ENCODE measurements around the gene HMCN1.
"Not testable (repeated sequence)": the region's sequence is repeated elsewhere in the genome, so short reads cannot be mapped to it uniquely, and the experiment has no call there.

HMCN1 gene

DNA sequence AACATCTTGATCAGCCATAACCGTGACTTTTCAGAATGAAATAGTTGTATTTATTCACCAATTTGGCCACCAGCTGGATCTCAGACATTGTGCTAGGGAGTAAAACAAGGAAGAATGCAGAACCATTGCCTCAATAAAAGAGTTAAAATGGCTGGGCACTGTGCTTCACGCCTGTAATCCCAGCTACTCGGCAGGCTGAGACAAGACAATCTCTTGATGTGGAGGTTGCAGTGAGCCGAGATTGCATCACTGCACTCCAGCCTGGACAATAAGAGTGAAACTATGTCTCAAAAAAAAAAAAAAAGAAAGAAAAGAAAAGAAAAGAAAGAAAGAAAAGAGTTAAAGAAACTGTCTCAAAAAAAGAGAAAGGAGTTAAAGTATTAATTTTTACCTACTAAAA lies 441.4 kb downstream of the HMCN1 start:
- DNase-seq: no peak

DNA sequence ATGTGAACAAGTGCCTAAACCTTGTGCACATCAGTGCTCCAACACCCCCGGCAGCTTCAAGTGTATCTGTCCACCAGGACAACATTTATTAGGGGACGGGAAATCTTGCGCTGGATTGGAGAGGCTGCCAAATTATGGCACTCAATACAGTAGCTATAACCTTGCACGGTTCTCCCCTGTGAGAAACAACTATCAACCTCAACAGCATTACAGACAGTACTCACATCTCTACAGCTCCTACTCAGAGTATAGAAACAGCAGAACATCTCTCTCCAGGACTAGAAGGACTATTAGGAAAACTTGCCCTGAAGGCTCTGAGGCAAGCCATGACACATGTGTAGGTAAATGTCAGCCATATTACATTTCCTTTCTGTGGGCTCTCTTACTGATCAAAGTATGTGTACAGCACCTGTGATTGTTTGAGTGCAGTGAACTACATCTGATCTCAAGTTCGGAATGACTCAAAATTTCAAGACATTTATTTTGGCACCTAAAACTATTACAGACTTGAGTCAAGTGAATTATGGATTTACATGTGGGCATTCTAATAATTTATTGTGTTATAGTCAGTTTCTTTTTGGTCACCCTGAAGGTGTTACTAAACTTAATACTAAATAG lies 444.3 kb downstream of the HMCN1 start:
- DNase-seq: no peak

DNA sequence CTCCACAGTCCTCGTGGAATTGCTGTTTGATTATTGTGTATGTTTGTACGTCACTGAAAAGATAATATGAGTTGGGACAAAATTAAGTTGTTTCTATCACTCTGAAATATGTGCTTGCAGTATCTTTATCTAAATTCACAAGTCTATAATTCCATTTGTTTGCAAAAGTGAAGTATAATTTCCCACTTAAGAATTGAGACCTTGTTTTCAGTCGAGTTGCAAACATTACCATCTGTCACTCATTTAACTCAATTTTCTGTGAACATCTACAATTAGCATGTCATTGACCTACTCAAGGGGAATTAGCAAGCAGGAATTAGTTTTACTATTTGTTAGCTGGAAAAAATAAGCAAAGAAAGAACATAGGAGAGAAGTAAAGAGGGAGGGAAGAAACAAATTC lies 445.0 kb downstream of the HMCN1 start:
- DNase-seq: no peak

DNA sequence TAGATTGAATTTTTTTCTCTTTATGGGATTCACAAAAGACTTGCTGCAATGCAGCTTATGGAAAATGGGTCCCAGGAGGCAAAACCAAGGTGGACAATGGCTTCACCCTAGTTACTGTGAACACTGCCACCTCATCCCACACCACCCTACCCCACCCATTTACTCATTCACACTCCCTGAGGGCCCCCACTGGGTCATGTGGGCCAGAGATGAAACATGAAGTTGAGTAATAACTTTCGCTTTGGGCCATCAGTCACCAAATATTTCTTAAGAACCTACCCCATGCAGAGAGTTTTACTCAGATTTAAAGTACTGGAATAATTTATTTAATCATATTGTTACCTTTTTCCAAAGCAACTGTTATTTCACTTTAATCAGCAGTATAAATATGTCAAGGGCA lies 449.0 kb downstream of the HMCN1 start:
- DNase-seq: no peak

DNA sequence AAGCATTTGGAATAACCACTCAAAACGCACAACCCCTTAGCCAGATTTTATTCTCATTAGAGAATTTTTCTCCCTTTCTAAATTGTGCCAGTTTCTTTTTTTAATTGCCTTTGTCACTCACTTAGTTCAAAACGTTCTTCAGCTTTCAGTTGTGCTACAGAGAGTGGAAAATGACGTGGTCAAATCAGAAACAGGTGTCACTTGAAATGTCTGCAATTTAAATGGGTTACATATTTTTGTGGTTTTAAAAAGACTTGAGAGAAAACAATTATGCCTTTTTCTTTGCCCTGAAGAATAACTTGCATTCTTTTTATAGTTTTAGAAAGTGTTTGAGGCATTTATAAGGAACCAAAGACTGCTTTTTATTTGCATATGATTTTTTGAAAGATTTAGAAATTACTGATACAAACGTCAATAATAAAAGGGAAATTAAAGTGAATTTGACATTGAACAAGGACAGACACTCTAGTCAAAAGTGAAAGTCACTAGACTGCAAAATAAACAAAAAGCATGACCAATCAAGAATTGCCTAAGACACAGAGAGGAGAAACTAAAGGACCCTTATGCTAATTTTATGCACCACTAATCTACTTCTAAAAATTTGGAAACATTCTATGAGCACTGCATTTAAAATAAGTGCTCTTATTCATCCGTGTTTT lies 449.9 kb downstream of the HMCN1 start:
- DNase-seq: no peak

DNA sequence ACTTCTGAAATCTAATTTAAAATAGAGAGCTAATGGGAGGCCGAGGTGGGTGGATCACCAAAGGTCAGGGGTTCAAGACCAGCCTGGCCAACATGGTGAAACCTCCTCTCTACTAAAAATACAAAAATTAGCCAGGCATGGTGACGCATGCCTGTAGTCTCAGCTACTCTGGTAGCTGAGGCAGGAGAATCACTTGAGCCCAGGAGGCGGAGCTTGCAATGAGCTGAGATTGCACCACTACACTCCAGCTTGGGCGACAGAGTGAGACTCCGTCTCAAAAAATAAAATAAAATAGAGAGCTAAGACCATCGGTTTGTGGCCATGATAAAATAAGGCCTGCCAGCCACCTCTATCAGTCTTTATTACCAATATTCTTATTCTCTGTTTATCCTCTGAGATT lies 452.1 kb downstream of the HMCN1 start:
- not testable (repeated sequence) for DNase-seq

DNA sequence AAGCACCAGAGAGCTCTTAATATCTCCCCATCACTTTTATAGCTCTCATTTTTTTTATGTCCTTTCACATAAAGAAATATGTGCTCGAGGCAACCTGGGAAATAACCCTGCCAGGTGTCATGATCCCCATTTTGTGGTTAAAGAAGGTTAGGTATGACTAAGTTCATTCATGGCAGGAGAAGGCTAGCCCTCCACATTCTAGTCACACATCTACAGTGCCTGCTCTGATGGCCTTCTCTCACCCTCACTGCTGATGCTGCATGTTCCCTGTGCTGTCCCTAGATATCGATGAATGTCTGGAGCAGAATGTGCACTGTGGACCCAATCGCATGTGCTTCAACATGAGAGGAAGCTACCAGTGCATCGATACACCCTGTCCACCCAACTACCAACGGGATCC lies 453.4 kb downstream of the HMCN1 start:
- DNase-seq: no peak

DNA sequence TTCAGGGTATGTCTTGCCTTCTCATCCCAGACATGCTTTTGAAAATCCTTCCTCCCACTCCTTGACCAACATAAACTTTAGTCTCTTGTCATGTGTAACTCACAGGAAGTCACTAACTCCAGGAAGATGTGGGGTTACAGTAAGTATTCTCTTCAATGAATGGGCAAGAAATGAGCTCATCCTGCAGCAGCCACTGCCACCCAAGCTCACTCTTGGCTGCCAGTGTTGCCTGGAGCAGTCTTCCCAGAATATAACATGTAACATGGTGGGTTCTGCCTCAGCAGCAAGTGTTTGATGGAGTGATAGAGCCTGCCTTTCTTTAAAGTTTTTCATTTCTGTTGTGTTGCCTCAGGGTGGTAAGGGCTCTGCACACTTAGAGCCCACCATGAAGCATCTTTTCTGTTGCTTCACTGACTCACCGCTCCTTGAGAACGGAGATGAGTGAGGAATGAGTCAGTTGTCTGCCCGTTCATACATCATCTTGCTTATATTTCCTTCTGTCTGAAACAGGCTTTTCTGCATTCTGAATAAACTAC lies 453.9 kb downstream of the HMCN1 start:
- DNase-seq: no peak

DNA sequence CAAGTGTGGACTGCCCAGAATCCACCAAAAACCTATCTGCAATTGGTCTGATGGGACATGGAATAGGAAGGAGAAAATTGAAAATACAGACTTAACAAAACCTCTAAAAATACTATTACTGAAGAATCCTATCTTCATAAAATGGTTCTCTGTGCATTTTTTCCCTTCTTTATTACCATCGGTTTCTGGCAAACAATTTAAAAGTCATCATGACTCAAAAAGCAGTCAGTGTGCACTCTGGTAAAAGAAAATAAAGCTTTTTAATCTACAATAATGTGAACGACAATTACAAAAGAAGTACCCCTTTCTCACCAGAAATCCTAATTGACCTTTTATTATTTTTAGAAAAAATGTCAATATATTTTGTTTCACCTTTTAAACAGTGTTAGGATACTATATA lies 454.5 kb downstream of the HMCN1 start:
- DNase-seq: no peak

DNA sequence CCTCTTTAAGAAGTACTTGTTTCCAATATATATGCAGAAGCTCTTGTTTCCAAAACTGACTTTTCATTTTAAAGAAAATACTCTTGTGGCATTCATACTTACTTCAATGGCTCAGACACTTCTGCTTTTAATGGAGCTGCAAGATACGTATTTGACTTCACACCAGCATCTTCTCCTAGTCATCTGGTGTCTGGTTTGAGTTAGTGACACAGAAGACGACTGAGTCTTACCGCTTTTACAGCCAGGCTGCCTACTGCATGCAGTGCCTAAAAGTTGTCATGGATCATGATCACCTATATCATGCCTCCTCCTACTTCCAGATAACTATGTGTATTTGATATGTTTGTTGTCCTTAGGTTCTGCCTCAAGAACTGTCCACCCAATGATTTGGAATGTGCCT lies 455.0 kb downstream of the HMCN1 start:
- DNase-seq: no peak

DNA sequence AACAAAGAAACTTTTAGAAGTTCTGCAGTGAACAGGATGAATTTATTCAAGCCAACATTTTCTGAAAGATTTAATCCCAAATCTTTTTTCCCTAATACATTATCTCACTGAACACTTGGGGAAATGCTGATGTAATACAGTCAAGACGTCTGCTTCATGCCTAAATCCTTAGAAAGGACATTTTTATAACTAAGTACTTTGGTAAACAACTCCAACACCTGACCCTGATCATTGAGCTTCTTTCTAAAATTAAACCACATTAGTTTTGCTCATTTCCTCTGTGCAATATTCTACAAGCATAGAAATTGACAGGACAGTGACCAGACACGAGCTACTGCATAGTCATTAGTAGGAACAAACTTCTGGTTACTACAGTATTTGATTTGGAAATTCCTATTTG lies 457.3 kb downstream of the HMCN1 start:
- DNase-seq: no peak

DNA sequence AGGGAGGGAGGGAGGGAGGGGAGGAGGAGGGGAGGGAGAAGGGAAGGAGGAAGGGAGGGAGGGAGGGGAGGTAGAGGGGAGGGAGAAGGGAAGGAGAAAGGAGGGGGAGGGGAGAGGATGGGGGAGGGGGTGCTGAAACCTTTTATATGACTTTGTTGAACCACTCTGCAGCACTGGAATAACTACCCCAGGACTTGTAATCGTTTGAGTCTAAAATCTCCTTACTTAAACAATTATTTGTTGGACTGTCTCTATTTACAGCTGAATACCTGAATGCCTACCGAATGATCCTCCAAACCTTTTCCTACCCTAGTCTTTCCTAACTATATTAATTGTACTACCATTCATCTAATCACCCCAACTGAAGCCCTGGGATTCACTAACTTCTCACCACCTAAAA lies 459.0 kb downstream of the HMCN1 start:
- no peak for DNase-seq

DNA sequence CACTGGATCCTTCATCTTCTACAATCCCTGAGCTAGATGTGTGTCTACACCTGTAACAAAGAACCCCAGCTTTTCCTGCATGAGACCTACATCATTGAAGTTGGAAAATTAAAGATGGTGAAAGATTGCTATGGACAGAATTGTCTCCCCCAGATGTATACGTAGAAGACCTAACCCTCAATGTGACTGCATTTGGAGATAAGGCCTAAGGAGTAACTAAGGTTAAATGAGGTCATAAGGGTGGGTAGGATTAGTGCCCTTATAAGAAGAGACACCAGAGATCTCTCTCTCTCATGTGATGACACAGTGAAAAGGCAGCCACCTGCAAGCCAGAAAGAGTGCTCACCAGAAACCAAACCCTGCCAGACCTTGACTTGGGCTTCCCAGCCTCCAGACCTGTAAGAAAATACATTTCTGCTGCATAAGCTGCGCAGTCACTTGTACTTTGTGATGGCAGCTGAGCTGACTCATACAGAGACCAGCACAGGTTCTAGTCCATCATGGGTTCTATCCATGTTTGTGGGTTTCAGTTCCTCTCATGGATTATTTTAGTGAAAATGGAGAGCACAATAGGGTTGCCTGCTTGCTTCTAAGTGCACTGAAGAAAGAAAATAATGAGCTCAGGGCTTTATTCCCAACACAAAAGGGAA lies 460.0 kb downstream of the HMCN1 start:
- no peak for DNase-seq

DNA sequence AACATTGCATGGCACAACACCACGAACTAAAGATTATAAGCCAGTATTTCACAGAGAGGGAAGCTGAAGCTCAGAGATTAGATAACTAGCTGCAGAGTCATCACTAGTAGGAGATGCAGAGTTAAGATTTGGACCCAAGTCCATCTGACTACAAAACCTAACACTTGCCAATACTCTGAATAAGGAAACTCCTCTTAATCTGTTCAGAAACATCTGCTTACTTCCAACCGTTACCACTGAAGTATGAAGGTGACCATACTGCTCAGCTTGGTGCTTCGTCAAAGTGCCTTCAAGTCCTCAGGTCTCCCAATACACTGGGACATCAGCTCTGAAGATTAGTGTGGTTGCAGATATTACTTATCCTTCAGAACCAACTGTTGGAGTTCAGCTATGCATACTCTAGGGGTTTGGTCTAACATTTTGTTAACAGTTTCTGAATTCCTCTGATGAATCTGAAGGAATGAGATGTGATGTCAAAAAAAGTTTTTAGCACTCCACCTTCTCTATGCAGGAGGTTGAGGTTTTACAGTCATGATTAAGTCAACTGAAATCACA lies 461.3 kb downstream of the HMCN1 start:
- no peak for DNase-seq

DNA sequence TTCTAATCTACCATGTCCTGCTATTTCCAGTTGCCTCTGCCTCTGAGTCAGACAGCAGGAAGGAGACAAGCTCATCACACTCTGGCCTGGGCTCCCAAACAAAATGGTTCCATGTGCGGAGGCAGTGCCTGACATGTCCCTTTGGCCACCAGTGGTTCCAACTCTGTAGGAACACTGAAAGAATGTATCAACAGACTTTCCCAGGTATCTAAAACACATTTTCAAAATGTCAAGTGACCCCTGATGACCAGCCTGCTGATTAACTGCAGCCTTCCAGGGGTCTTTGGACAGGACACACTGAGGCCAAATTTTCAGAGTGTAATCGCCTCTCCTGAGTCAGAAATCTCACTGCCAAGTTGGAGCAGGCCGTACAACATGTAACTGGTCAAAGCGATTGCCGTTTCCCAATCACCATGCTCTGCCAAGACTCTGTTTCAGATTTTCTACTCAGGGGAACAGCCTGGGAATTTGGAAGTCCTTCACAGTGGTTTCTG lies 468.1 kb downstream of the HMCN1 start:
- DNase-seq: no peak

DNA sequence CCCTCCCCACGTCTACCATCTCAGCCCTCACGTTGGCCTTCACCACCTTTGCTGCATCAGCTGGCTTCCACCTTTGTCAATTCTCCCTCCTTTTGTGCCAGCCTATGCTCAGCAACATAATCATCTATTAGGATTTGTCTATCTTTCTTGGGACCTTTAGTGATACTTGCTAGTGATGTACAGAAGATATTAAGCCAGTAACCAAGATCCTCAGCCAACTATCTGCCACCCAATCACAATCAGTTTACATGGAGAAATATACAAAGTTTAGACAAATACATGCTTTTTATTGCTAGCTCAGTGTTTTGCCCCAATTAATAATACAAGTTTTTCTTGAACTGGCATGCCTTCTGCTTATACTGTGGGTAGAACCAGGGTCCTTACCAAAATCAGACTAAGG lies 468.6 kb downstream of the HMCN1 start:
- DNase-seq: no peak

DNA sequence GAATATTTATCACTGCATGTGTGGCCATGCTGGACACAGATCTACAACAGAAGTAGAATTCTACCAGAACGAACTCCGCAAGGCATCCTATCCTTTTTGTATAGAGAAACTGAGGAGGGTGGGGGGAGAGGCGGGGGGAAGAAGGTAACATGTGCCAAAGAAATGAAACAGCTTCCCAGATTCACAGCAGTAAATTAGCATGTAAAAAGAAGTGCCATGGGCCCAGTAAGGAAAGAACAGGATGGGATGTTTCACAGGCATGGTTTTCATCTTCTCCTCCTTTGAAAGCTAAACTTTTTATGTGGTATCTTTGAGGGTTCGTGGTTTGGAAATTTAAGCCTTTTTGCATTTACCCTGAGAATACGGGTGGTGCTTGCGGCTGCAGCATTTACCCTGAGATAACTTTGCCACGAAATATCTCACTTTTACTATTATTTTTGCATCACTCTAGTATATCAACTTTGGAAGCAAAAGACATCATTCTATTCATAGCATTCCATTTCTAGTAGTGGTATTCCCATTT lies 471.9 kb downstream of the HMCN1 start:
- no peak for DNase-seq

DNA sequence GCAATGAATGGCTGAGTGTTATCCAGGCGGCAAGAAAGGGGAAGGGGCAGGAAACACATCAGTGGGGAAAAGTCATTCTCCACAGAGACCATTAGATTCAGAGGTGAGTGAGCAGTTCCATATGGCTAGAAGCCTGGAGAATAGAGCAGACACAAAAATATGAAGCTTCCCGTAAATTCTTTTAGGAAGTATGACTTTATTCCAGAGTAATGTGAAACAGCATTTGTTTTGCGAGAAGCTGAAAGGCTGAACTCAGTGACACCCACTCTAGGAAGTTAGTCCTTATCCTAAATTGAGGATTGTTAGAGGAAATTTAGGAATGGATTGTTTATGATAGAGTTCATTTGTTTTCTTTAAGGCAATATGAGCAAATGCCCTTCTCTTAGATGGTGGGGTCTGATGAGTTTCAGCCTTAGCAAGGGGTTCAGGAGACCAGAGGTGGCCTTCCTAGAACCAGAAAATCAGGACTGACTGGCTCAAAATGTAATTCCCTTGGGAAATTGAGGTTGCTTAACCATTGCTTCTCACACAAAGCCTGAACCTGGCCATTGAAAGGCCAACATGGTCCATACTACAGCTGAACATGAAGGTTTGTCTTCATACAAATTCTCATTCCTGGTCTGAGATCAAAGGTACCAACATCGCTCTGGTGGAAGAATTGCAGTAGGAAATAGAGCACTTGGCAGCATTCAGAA lies 473.3 kb downstream of the HMCN1 start:
- no peak for DNase-seq

DNA sequence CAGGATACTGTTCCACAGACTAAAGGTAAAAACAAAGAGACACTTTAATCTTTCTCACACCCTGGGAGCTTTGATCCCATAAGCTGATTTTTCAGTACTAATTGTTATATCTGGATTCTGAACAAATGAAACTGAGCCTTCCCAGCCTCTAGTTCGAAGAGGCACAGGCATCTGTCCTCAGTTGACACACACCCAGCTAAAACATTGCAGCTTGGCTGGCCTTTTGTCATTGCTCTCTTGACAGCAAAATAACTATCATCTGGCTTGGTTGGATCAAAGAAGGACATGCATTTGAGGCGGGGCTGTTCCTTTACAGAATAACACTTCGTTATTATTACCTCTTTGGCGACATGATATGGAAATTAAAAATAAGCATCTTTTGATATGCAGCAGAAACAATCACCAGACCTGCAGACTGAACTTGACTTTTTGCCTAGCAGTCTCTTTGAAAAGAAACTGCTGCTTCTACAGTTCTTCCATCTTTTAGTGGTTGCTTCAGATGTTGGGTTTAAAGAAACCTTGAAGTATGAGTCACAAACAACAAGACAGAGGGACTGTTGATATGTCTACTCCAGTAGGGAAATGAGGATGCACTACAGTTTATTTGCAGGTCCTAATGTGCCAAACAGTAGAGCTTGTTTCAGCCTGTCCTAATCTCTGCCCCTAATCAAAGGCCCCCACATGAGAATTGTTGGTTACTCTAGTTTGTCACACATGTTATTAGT lies 474.4 kb downstream of the HMCN1 start:
- DNase-seq: no peak

DNA sequence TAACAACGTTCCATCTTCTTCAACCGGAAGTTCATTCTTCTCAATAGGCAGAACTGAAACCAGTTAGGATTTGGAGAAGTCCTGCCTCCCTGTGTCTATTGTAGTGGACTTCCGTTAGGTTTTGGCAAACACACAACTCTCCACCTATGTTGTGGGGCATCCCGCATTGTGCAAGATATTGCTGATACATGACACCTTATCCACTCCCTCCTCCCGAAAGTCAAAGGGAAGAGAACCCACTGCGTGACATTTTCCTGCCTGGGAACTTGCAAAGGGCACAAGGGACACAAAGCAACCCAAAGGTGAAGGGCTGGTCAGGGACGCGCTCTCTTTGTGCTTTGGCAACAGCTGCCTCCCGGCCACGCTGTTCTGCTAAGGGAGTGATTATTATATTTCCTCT lies 476.1 kb downstream of the HMCN1 start:
- DNase-seq: no peak

DNA sequence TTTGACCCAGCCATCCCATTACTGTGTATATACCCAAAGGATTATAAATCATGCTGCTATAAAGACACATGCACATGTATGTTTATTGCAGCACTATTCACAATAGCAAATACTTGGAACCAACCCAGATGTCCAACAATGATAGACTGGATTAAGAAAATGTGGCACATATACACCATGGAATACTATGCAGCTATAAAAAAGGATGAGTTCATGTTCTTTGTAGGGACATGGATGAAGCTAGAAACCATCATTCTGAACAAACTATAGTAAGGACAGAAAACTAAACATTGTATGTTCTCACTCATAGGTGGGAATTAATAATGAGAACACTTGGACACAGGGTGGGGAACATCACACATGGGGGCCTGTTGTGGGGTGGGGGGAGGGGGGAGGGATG lies 477.4 kb downstream of the HMCN1 start:
- not testable (repeated sequence) for DNase-seq

DNA sequence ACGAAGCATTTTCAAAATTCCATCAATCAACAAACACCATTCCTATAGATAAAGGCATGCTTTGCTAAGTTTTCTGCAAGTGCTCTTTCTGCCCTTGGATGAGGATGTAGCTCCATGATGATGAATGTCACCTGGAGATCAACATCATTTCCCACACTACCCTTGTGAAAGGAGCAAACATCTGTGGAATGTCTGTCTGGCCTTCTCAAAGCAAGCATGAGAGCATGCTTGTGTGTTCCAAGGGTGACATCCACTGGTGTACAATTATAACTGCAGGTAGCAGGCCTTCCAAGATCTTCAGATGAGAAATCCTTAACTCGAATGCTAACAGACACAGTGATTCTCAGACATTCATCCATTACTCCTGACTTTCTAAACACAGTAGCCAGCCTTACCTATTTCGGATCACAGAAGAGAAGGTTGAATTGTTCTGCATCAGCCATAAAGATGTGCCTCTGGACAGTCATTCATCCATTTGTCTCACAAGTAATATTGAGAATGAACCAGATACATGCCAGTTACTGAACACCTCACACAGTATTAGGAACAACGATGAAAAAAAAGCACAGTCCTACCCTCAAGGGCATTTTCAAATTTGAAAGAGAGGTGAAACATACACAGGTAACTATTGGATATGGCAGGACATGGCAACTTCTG lies 478.5 kb downstream of the HMCN1 start:
- peak; percentile 10 for DNase-seq

All from GDM1 (cell line).